HT-29 (cell line): ENCODE data around the gene DHRS7B. TPM values are rescaled to one million over a fixed set of nuclear protein-coding genes. Genes with fewer than 3 reads are reported as not detected.

ENCODE experiments used
- DNase-seq: peaks from one replicate; pipeline ENCODE4 v3.0.0-alpha.2; 2015; ENCODE audit warnings: low spot score
- small RNA-seq: library from RNA; depleted of rRNA; stranded (forward); fragments of <200 nt; gene quantifications from one replicate; pipeline ENCODE3, GENCODE V24; 2014
- total RNA-seq: library from RNA; depleted of rRNA; stranded (reverse); fragments of >200 nt; shearing (Covaris generic); gene quantifications from 2 replicates; pipeline ENCODE4 v1.2.3, GENCODE V29; 2014; rRNA removed

DHRS7B gene
- total RNA-seq, 1 experiment from 2014 or later, result 26.9 TPM

DNA sequence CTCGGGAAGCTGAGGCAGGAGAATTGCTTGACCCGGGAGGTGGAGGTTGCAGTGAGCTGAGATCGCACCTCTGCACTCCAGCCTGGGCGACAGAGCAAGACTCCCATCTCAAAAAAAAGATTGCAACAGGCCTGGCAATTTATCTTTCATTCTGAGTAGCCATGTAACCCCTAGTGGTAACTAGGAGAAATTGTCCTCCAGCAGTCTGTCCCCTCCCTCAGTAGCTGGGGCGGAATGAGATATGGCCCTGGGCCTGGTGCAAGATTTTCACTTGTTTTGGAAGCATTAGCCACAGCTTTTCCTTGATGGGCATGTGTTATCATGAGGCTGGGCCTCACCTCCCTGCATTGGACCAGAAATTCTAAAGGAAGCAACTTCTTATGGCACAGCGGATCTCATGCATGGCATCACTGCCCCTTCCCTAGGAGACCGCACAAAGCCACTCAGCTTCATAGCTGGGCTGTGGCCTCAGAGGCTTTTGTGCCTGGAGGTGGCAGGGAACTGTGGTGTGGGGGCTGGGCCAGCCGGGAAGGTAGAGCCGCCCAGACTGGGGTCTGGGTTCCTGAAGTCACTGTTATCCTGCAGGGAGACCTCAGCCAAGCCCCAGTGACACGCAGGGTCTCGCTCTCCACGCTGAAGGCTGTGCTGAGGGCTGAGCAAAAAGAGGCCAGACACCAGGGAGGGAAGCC is 113.1 kb downstream of the DHRS7B start:
- peak; percentile 15 for DNase-seq

DNA sequence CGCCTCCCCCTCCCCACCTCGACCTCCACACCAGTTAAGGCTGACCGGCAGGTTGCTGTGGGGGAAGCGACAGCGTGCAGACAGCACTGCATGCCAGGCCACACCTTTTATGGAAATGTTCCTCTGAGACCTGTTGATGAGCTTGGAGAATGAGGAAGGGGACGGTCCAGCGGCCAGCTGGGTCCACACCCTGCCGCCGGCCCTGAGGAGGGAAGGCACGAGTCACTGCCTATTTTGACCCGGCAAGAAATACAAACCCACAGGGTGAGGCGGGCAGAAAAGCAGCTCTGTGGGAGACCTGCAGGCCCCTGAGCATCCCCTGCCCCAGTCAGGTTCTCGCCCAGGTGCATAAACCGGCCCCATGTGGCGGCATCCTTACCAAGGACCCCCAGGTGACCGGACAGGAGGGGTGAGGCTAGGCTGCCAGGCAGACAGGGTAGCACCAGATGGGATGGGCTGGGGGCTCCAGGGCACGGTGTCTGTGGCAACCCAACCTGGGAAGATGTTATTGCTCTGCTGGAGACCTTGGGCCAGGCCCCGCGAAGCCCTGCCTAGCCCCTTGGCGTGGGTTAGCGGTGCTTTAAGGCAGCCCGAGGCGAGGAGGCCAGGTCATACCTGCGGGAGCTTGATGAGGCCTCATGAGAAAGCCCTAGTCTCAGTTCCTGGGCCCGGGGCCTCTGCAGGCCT is 113.7 kb downstream of the DHRS7B start:
- no peak for DNase-seq

Small RNAs within 50 kb of the gene (small RNA-seq; reads per million reads assigned to genes)
- not detected for gene RN7SL426P

Other genes starting within 250 kb of the DHRS7B start
- gene USP22, start 84.0 kb upstream of the DHRS7B start, total RNA-seq, result 94.3 and 110 TPM in 2 replicates
- gene TMEM11, start 87.2 kb downstream of the DHRS7B start, total RNA-seq, result 34.1 and 36.5 TPM in 2 replicates
- gene NATD1, start 126.4 kb downstream of the DHRS7B start, total RNA-seq, result 0.97 and 1.1 TPM in 2 replicates
- 65.0 and 89.9 TPM in 2 replicates for gene MAP2K3, start 157.7 kb downstream of the DHRS7B start, total RNA-seq
- gene KCNJ12, start 249.4 kb downstream of the DHRS7B start, total RNA-seq, result not detected in 2 replicates